Skeletal muscle satellite cell (primary cell): ENCODE measurements around the gene DOCK7. TPM values are rescaled to one million over a fixed set of nuclear protein-coding genes. Genes with fewer than 3 reads are reported as not detected.

Source experiments
- H3K27me3 ChIP-seq: 2 replicates; pipeline ENCODE4 v1.7.0; 2013; ENCODE audit warnings: low read length; ENCODE audit not compliant: control insufficient read depth, insufficient read depth
- H3K36me3 ChIP-seq: 2 replicates; pipeline ENCODE4 v1.7.0; 2013; ENCODE audit warnings: mild to moderate bottlenecking, control low read depth, low read length; ENCODE audit not compliant: insufficient read depth
- H3K4me1 ChIP-seq: 2 replicates; pipeline ENCODE4 v1.7.0; 2013; ENCODE audit warnings: low read length; ENCODE audit not compliant: control insufficient read depth, insufficient read depth
- H3K4me2 ChIP-seq: 2 replicates; pipeline ENCODE4 v1.7.0; 2013; ENCODE audit warnings: mild to moderate bottlenecking, low read length
- H3K4me3 ChIP-seq: 2 replicates; pipeline ENCODE4 v1.7.0; 2013; ENCODE audit warnings: low read length
- H3K9ac ChIP-seq: 2 replicates; pipeline ENCODE4 v1.7.0; 2013; ENCODE audit warnings: mild to moderate bottlenecking, low read depth, low read length, moderate library complexity
- H3K9me3 ChIP-seq: replicated peaks from 2 replicates; pipeline ENCODE4 v1.7.0; 2013; ENCODE audit warnings: mild to moderate bottlenecking, control low read depth, low read length
- total RNA-seq: library from RNA; depleted of rRNA; stranded (reverse); fragments of >200 nt; gene quantifications from 2 replicates; pipeline ENCODE4 v1.2.3, GENCODE V29; 2012; rRNA removed

The DOCK7 gene
- 74.0 and 161 TPM in 2 replicates for total RNA-seq

GRCh38 chr1:62687903-62688686 is at the start of gene DOCK7:
Gene DOCK7 (minus strand): TSS chr1:62688386. CDS start chr1:62688264, 122 bp downstream.
- Histone ChIP-seq H3K9me3 (no peaks in the 10 kb centered on the region), H3K27me3 (no peaks in the 10 kb centered on the region), H3K4me2 (peak within 1 kb of the TSS; percentile 99), H3K36me3 (no peaks in the 10 kb centered on the region), H3K4me1 (peaks cover 43% of the 10 kb centered on the region), H3K9ac (peak within 1 kb of the TSS; percentile 82), H3K4me3 (peak within 1 kb of the TSS; percentile 97)

GRCh38 chr1:62735491-62736171 is 47.4 kb upstream of the DOCK7 start:
- H3K27me3 ChIP-seq = no peaks in the 10 kb centered on the region
- H3K36me3 ChIP-seq = no peaks in the 10 kb centered on the region
- H3K4me2 ChIP-seq = no peak overlapping the region
- peaks cover 6% of the 10 kb centered on the region for H3K4me1 ChIP-seq
- H3K9me3 ChIP-seq = no peaks in the 10 kb centered on the region
- H3K9ac ChIP-seq = no peak overlapping the region
- H3K4me3 ChIP-seq = no peak overlapping the region

- no peaks in the 10 kb centered on the region for H3K27me3 ChIP-seq
- no peak overlapping the region for H3K4me2 ChIP-seq
- H3K36me3 ChIP-seq = no peaks in the 10 kb centered on the region
- H3K9me3 ChIP-seq = no peaks in the 10 kb centered on the region
- H3K4me3 ChIP-seq = no peak overlapping the region
- peaks cover 12% of the 10 kb centered on the region for H3K4me1 ChIP-seq
- no peak overlapping the region for H3K9ac ChIP-seq
These were observed 44.1 kb upstream of the DOCK7 start for GRCh38 chr1:62732331-62732730.

- Histone ChIP-seq H3K9me3 (no peaks in the 10 kb centered on the region), H3K4me2 (no peak overlapping the region), H3K4me1 (peaks cover 20% of the 10 kb centered on the region), H3K4me3 (no peak overlapping the region), H3K36me3 (no peaks in the 10 kb centered on the region), H3K9ac (no peak overlapping the region), H3K27me3 (no peaks in the 10 kb centered on the region)
These were observed 40.8 kb upstream of the DOCK7 start for GRCh38 chr1:62728963-62729362.

GRCh38 chr1:62727656-62728407 is 39.6 kb upstream of the DOCK7 start:
- Histone ChIP-seq H3K27me3 (no peaks in the 10 kb centered on the region), H3K4me3 (no peak overlapping the region), H3K4me2 (peak overlapping the region; percentile 22), H3K9me3 (no peaks in the 10 kb centered on the region), H3K9ac (no peak overlapping the region), H3K36me3 (no peaks in the 10 kb centered on the region), H3K4me1 (peaks cover 20% of the 10 kb centered on the region)

GRCh38 chr1:62726011-62726442 is 37.8 kb upstream of the DOCK7 start:
- H3K9me3 ChIP-seq = no peaks in the 10 kb centered on the region
- no peak overlapping the region for H3K4me3 ChIP-seq
- H3K4me2 ChIP-seq = no peak overlapping the region
- no peaks in the 10 kb centered on the region for H3K36me3 ChIP-seq
- H3K4me1 ChIP-seq = peaks cover 20% of the 10 kb centered on the region
- no peak overlapping the region for H3K9ac ChIP-seq
- no peaks in the 10 kb centered on the region for H3K27me3 ChIP-seq

GRCh38 chr1:62725255-62725654 is 37.1 kb upstream of the DOCK7 start:
- H3K9ac ChIP-seq = no peak overlapping the region
- H3K4me1 ChIP-seq = peaks cover 20% of the 10 kb centered on the region
- H3K9me3 ChIP-seq = no peaks in the 10 kb centered on the region
- H3K27me3 ChIP-seq = no peaks in the 10 kb centered on the region
- no peaks in the 10 kb centered on the region for H3K36me3 ChIP-seq
- peak overlapping the region; percentile 14 for H3K4me3 ChIP-seq
- H3K4me2 ChIP-seq = peak overlapping the region; percentile 38

- Histone ChIP-seq H3K27me3 (no peaks in the 10 kb centered on the region), H3K9me3 (no peaks in the 10 kb centered on the region), H3K9ac (no peak overlapping the region), H3K4me3 (no peak overlapping the region), H3K4me2 (no peak overlapping the region), H3K4me1 (peaks cover 20% of the 10 kb centered on the region), H3K36me3 (no peaks in the 10 kb centered on the region)
These were observed 36.2 kb upstream of the DOCK7 start for GRCh38 chr1:62724430-62724829.

GRCh38 chr1:62723883-62724282 is 35.7 kb upstream of the DOCK7 start:
- Histone ChIP-seq H3K9me3 (no peaks in the 10 kb centered on the region), H3K36me3 (no peaks in the 10 kb centered on the region), H3K4me1 (peaks cover 20% of the 10 kb centered on the region), H3K4me2 (no peak overlapping the region), H3K4me3 (no peak overlapping the region), H3K27me3 (no peaks in the 10 kb centered on the region), H3K9ac (no peak overlapping the region)

GRCh38 chr1:62722796-62723195 is 34.6 kb upstream of the DOCK7 start:
- Histone ChIP-seq H3K27me3 (no peaks in the 10 kb centered on the region), H3K4me1 (peaks cover 18% of the 10 kb centered on the region), H3K4me3 (no peak overlapping the region), H3K4me2 (no peak overlapping the region), H3K36me3 (no peaks in the 10 kb centered on the region), H3K9ac (no peak overlapping the region), H3K9me3 (no peaks in the 10 kb centered on the region)

GRCh38 chr1:62720946-62721554 is 32.9 kb upstream of the DOCK7 start:
- H3K9ac ChIP-seq = no peak overlapping the region
- no peak overlapping the region for H3K4me3 ChIP-seq
- no peaks in the 10 kb centered on the region for H3K27me3 ChIP-seq
- H3K36me3 ChIP-seq = no peaks in the 10 kb centered on the region
- H3K4me2 ChIP-seq = no peak overlapping the region
- no peaks in the 10 kb centered on the region for H3K9me3 ChIP-seq
- H3K4me1 ChIP-seq = peaks cover 9% of the 10 kb centered on the region
